HepG2 (cell line): ENCODE measurements around the gene SYS1. TPM values are rescaled to one million over a fixed set of nuclear protein-coding genes. Genes with fewer than 3 reads are reported as not detected.

Experiments
- ERF ChIP-seq: IDR thresholded peaks from 2 replicates; pipeline ENCODE4 v1.6.1; 2018; ENCODE audit warnings: missing biosample characterization, missing genetic modification reagents
- HOXA3 ChIP-seq: sonication (generic); formaldehyde crosslinking; IDR thresholded peaks from 2 replicates; pipeline ENCODE4 v1.5.0; 2020; ENCODE audit warnings: missing genetic modification reagents
- MIER3 ChIP-seq: IDR thresholded peaks from 2 replicates; pipeline ENCODE4 v1.6.1; 2016; ENCODE audit warnings: missing compliant biosample characterization, borderline replicate concordance
- MLLT10 ChIP-seq: sonication (generic); formaldehyde crosslinking; IDR thresholded peaks from 2 replicates; pipeline ENCODE4 v1.4.0; 2020; ENCODE audit warnings: missing genetic modification reagents
- MZF1 ChIP-seq: sonication (generic); formaldehyde crosslinking; IDR thresholded peaks from 2 replicates; pipeline ENCODE4 v1.8.1; 2023; ENCODE audit warnings: mild to moderate bottlenecking, missing genetic modification reagents, borderline replicate concordance
- NAIF1 ChIP-seq: sonication (generic); formaldehyde crosslinking; IDR thresholded peaks from 2 replicates; pipeline ENCODE4 v1.5.0; 2020; ENCODE audit warnings: mild to moderate bottlenecking, missing genetic modification reagents, borderline replicate concordance
- TCF7L2 ChIP-seq: IDR thresholded peaks from 2 replicates; pipeline ENCODE4 v1.6.1; 2011; ENCODE audit warnings: mild to moderate bottlenecking, low read depth, low read length, moderate library complexity
- ZKSCAN5 ChIP-seq: sonication (generic); formaldehyde crosslinking; IDR thresholded peaks from 2 replicates; pipeline ENCODE4 v1.5.1; 2020; ENCODE audit warnings: mild to moderate bottlenecking, missing genetic modification reagents
- ZKSCAN8 ChIP-seq: IDR thresholded peaks from 2 replicates; pipeline ENCODE4 v1.6.1; 2016; ENCODE audit warnings: borderline replicate concordance, missing genetic modification reagents, missing compliant biosample characterization
- ZNF263 ChIP-seq: sonication (generic); formaldehyde crosslinking; IDR thresholded peaks from 2 replicates; pipeline ENCODE4 v1.4.0; 2020; ENCODE audit warnings: missing genetic modification reagents
- ZNF292 ChIP-seq: sonication (generic); formaldehyde crosslinking; IDR thresholded peaks from 2 replicates; pipeline ENCODE4 v1.8.1; 2022; ENCODE audit warnings: mild to moderate bottlenecking, low read depth, missing genetic modification reagents, borderline replicate concordance
- ZNF317 ChIP-seq: sonication (generic); formaldehyde crosslinking; IDR thresholded peaks from 2 replicates; pipeline ENCODE4 v1.5.0; 2020; ENCODE audit warnings: mild to moderate bottlenecking, missing genetic modification reagents
- polyA plus RNA-seq, 8 experiments: library from polyadenylated mRNA; depleted of rRNA in 3 of 8; stranded (reverse) in 7 of 8; unstranded in 1 of 8; fragments of >200 nt; fragmentation: Illumina TruSeq in 4 of 8; extraction: Trizol in 4 of 8; gene quantifications; 2 replicates each; pipeline versions ENCODE4 v1.2.1 to v1.2.3, GENCODE V29; 2011 to 2016; ENCODE audit warnings: low read depth in 4 of 8, missing spikeins in 1 of 8, mixed read lengths in 1 of 8; ENCODE audit not compliant: insufficient read depth in 1 of 8
- total RNA-seq, 5 experiments: library from RNA; depleted of rRNA; stranded (reverse); fragments of >200 nt; fragmentation: Illumina TruSeq; extraction: Trizol; gene quantifications; 2 replicates each; pipeline ENCODE4 v1.2.3, GENCODE V29; 2016; ENCODE audit warnings: low read depth in 1 of 5
- TF ChIP-seq, protein P1 (sequence below): sonication (generic); formaldehyde crosslinking; IDR thresholded peaks from 2 replicates; pipeline ENCODE4 v1.4.0; 2020; ENCODE audit warnings: mild to moderate bottlenecking, missing genetic modification reagents
- TF ChIP-seq, protein P2 (sequence below): sonication (generic); formaldehyde crosslinking; IDR thresholded peaks from 2 replicates; pipeline ENCODE4 v1.9.0; 2021; ENCODE audit warnings: mild to moderate bottlenecking, missing genetic modification reagents
- TF ChIP-seq, protein P3 (sequence below): sonication (generic); formaldehyde crosslinking; IDR thresholded peaks from 2 replicates; pipeline ENCODE4 v1.5.0; 2020; ENCODE audit warnings: missing genetic modification reagents
- TF ChIP-seq, protein P4 (sequence below): sonication (generic); formaldehyde crosslinking; IDR thresholded peaks from 2 replicates; pipeline ENCODE4 v1.4.0; 2020; ENCODE audit warnings: missing genetic modification reagents, borderline replicate concordance
- TF ChIP-seq, protein P5 (sequence below): sonication (generic); formaldehyde crosslinking; IDR thresholded peaks from 2 replicates; pipeline ENCODE4 v1.4.0; 2020; ENCODE audit warnings: mild to moderate bottlenecking, low read depth, missing genetic modification reagents
- TF ChIP-seq, protein P6 (sequence below): IDR thresholded peaks from 2 replicates; pipeline ENCODE4 v1.6.1; 2016

Gene SYS1
- total and polyA plus RNA-seq, 2 of the 13 experiments (the other 11 are each of a cell fraction or from before 2014, with no cell fraction given): 38.3 to 65.6 TPM

DNA sequence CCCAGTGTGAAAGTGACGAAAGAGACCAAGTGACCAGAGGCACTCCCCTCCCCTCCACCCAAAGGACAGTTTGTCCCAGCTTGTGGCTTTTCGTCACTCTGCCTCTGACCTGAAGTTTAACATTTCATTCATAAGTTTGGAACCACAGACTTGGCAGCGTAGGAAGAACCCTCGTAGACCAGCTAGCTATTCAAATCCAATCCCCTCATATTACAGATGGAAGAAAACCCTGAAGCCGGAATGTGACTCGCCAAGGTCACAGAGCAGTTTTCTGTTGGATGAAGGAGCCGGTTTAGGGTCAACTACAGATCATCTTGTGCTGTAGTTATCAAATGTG is 3.9 kb upstream of the SYS1 start (continued):
- TF ChIP-seq, protein P1, sequence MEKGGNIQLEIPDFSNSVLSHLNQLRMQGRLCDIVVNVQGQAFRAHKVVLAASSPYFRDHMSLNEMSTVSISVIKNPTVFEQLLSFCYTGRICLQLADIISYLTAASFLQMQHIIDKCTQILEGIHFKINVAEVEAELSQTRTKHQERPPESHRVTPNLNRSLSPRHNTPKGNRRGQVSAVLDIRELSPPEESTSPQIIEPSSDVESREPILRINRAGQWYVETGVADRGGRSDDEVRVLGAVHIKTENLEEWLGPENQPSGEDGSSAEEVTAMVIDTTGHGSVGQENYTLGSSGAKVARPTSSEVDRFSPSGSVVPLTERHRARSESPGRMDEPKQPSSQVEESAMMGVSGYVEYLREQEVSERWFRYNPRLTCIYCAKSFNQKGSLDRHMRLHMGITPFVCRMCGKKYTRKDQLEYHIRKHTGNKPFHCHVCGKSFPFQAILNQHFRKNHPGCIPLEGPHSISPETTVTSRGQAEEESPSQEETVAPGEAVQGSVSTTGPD (CRISPR knock-in tag): no peak
- TF ChIP-seq ZNF292 (CRISPR knock-in tag): no peak
- TF ChIP-seq, protein P2, sequence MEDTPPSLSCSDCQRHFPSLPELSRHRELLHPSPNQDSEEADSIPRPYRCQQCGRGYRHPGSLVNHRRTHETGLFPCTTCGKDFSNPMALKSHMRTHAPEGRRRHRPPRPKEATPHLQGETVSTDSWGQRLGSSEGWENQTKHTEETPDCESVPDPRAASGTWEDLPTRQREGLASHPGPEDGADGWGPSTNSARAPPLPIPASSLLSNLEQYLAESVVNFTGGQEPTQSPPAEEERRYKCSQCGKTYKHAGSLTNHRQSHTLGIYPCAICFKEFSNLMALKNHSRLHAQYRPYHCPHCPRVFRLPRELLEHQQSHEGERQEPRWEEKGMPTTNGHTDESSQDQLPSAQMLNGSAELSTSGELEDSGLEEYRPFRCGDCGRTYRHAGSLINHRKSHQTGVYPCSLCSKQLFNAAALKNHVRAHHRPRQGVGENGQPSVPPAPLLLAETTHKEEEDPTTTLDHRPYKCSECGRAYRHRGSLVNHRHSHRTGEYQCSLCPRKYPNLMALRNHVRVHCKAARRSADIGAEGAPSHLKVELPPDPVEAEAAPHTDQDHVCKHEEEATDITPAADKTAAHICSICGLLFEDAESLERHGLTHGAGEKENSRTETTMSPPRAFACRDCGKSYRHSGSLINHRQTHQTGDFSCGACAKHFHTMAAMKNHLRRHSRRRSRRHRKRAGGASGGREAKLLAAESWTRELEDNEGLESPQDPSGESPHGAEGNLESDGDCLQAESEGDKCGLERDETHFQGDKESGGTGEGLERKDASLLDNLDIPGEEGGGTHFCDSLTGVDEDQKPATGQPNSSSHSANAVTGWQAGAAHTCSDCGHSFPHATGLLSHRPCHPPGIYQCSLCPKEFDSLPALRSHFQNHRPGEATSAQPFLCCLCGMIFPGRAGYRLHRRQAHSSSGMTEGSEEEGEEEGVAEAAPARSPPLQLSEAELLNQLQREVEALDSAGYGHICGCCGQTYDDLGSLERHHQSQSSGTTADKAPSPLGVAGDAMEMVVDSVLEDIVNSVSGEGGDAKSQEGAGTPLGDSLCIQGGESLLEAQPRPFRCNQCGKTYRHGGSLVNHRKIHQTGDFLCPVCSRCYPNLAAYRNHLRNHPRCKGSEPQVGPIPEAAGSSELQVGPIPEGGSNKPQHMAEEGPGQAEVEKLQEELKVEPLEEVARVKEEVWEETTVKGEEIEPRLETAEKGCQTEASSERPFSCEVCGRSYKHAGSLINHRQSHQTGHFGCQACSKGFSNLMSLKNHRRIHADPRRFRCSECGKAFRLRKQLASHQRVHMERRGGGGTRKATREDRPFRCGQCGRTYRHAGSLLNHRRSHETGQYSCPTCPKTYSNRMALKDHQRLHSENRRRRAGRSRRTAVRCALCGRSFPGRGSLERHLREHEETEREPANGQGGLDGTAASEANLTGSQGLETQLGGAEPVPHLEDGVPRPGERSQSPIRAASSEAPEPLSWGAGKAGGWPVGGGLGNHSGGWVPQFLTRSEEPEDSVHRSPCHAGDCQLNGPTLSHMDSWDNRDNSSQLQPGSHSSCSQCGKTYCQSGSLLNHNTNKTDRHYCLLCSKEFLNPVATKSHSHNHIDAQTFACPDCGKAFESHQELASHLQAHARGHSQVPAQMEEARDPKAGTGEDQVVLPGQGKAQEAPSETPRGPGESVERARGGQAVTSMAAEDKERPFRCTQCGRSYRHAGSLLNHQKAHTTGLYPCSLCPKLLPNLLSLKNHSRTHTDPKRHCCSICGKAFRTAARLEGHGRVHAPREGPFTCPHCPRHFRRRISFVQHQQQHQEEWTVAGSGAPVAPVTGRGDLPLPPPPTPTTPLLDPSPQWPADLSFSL (CRISPR knock-in tag): peak; percentile 24; the same call in 1 of the 2 replicates
- TF ChIP-seq, protein P3, sequence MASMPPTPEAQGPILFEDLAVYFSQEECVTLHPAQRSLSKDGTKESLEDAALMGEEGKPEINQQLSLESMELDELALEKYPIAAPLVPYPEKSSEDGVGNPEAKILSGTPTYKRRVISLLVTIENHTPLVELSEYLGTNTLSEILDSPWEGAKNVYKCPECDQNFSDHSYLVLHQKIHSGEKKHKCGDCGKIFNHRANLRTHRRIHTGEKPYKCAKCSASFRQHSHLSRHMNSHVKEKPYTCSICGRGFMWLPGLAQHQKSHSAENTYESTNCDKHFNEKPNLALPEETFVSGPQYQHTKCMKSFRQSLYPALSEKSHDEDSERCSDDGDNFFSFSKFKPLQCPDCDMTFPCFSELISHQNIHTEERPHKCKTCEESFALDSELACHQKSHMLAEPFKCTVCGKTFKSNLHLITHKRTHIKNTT (CRISPR knock-in tag): no peak
- no peak for TF ChIP-seq ZKSCAN5
- TF ChIP-seq, protein P4, sequence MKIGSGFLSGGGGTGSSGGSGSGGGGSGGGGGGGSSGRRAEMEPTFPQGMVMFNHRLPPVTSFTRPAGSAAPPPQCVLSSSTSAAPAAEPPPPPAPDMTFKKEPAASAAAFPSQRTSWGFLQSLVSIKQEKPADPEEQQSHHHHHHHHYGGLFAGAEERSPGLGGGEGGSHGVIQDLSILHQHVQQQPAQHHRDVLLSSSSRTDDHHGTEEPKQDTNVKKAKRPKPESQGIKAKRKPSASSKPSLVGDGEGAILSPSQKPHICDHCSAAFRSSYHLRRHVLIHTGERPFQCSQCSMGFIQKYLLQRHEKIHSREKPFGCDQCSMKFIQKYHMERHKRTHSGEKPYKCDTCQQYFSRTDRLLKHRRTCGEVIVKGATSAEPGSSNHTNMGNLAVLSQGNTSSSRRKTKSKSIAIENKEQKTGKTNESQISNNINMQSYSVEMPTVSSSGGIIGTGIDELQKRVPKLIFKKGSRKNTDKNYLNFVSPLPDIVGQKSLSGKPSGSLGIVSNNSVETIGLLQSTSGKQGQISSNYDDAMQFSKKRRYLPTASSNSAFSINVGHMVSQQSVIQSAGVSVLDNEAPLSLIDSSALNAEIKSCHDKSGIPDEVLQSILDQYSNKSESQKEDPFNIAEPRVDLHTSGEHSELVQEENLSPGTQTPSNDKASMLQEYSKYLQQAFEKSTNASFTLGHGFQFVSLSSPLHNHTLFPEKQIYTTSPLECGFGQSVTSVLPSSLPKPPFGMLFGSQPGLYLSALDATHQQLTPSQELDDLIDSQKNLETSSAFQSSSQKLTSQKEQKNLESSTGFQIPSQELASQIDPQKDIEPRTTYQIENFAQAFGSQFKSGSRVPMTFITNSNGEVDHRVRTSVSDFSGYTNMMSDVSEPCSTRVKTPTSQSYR (CRISPR knock-in tag): no peak
- TF ChIP-seq ZNF317 (CRISPR knock-in tag): no peak
- TF ChIP-seq MLLT10 (CRISPR knock-in tag): no peak
- TF ChIP-seq MZF1 (CRISPR knock-in tag): no peak
- TF ChIP-seq, protein P5, sequence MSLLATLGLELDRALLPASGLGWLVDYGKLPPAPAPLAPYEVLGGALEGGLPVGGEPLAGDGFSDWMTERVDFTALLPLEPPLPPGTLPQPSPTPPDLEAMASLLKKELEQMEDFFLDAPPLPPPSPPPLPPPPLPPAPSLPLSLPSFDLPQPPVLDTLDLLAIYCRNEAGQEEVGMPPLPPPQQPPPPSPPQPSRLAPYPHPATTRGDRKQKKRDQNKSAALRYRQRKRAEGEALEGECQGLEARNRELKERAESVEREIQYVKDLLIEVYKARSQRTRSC (CRISPR knock-in tag): no peak
- no peak for TF ChIP-seq TCF7L2
- TF ChIP-seq, protein P6, sequence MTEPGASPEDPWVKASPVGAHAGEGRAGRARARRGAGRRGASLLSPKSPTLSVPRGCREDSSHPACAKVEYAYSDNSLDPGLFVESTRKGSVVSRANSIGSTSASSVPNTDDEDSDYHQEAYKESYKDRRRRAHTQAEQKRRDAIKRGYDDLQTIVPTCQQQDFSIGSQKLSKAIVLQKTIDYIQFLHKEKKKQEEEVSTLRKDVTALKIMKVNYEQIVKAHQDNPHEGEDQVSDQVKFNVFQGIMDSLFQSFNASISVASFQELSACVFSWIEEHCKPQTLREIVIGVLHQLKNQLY: no peak
- no peak for TF ChIP-seq MIER3 (CRISPR knock-in tag)
- no peak for TF ChIP-seq ERF (CRISPR knock-in tag)
- no peak for TF ChIP-seq ZNF263 (CRISPR knock-in tag)
- TF ChIP-seq ZKSCAN8 (CRISPR knock-in tag): no peak
- peak; percentile 9; the same call in 1 of the 2 replicates for TF ChIP-seq HOXA3 (CRISPR knock-in tag)
- TF ChIP-seq NAIF1 (CRISPR knock-in tag): no peak
